T follicular helper cell (primary cell): Measurements from ENCODE around the gene COMMD8.
A peak's percentile ranks its signal among the peaks of the same experiment; 100 is the strongest.
"Not testable (repeated sequence)": the region's sequence is repeated elsewhere in the genome, so short reads cannot be mapped to it uniquely, and the experiment has no call there.

ENCODE experiments used
- DNase-seq: peaks from one replicate; pipeline ENCODE4 v3.0.0-alpha.2; 2020; ENCODE audit warnings: low read depth
- total RNA-seq, 2 experiments: gene quantifications; one replicate each; lab custom pipeline; 2026; lab: John Stamatoyannopoulos, UW

COMMD8 gene
- 16.3 to 21.1 reads per million in 2 experiments for total RNA-seq

GRCh38 chr4:47463235-47463956 lies at the start of gene COMMD8:
Gene COMMD8 (minus strand): TSS chr4:47463702. CDS start chr4:47463651, 51 bp downstream.
- peak; percentile 96 for DNase-seq

- no peak for DNase-seq
Observed at GRCh38 chr4:47510506-47511143, 47.1 kb upstream of the COMMD8 start.

- DNase-seq, result no peak
Observed at GRCh38 chr4:47505666-47506065, 42.2 kb upstream of the COMMD8 start.

GRCh38 chr4:47505147-47505546 lies 41.6 kb upstream of the COMMD8 start:
- DNase-seq, result no peak

GRCh38 chr4:47500776-47501175 lies 37.3 kb upstream of the COMMD8 start:
- DNase-seq, result no peak

- DNase-seq, result no peak
Observed at GRCh38 chr4:47499700-47500099, 36.2 kb upstream of the COMMD8 start.

- DNase-seq, result no peak
Observed at GRCh38 chr4:47498899-47499298, 35.4 kb upstream of the COMMD8 start.

- no peak for DNase-seq
Observed at GRCh38 chr4:47494124-47494430, 30.6 kb upstream of the COMMD8 start.

- DNase-seq, result no peak
Observed at GRCh38 chr4:47493238-47494123, 30.0 kb upstream of the COMMD8 start.

GRCh38 chr4:47490550-47490949 lies 27.0 kb upstream of the COMMD8 start:
- no peak for DNase-seq

- DNase-seq, result no peak
Observed at GRCh38 chr4:47488706-47489105, 25.2 kb upstream of the COMMD8 start.

- not testable (repeated sequence) for DNase-seq
Observed at GRCh38 chr4:47486727-47487126, 23.2 kb upstream of the COMMD8 start.

- no peak for DNase-seq
Observed at GRCh38 chr4:47486231-47486673, 22.8 kb upstream of the COMMD8 start.

GRCh38 chr4:47485768-47486167 lies 22.3 kb upstream of the COMMD8 start:
- no peak for DNase-seq

GRCh38 chr4:47485047-47485692 lies 21.7 kb upstream of the COMMD8 start, which contains the start of gene ATP10D:
Gene ATP10D (plus strand): TSS chr4:47485275. CDS start chr4:47512541, 27,266 bp downstream.
- peak; percentile 57 for DNase-seq

GRCh38 chr4:47484168-47484567 lies 20.7 kb upstream of the COMMD8 start:
- DNase-seq, result no peak

GRCh38 chr4:47483745-47484144 lies 20.2 kb upstream of the COMMD8 start:
- DNase-seq, result no peak

- no peak for DNase-seq
Observed at GRCh38 chr4:47482326-47482725, 18.8 kb upstream of the COMMD8 start.

- no peak for DNase-seq
Observed at GRCh38 chr4:47478804-47479203, 15.3 kb upstream of the COMMD8 start.

- no peak for DNase-seq
Observed at GRCh38 chr4:47475411-47475810, 11.9 kb upstream of the COMMD8 start.

- no peak for DNase-seq
Observed at GRCh38 chr4:47474799-47475198, 11.3 kb upstream of the COMMD8 start.

GRCh38 chr4:47473141-47473750 lies 9.7 kb upstream of the COMMD8 start:
- no peak for DNase-seq
